ELR (cell line): ENCODE measurements around the gene DENND4B.
A peak's percentile ranks its signal among the peaks of the same experiment; 100 is the strongest.
"Not testable (repeated sequence)": the region's sequence is repeated elsewhere in the genome, so short reads cannot be mapped to it uniquely, and the experiment has no call there.

Experiments
- DNase-seq: peaks from one replicate; pipeline ENCODE4 v3.0.0-alpha.2; 2015; ENCODE audit warnings: low read depth

The DENND4B gene

GRCh38 chr1:153922972-153923925, 23.3 kb downstream of the DENND4B start, which contains the start of gene GATAD2B:
Gene GATAD2B (minus strand): TSS chr1:153922972. CDS start chr1:153828347, 94,625 bp downstream.
- peak; percentile 100 for DNase-seq

DNA sequence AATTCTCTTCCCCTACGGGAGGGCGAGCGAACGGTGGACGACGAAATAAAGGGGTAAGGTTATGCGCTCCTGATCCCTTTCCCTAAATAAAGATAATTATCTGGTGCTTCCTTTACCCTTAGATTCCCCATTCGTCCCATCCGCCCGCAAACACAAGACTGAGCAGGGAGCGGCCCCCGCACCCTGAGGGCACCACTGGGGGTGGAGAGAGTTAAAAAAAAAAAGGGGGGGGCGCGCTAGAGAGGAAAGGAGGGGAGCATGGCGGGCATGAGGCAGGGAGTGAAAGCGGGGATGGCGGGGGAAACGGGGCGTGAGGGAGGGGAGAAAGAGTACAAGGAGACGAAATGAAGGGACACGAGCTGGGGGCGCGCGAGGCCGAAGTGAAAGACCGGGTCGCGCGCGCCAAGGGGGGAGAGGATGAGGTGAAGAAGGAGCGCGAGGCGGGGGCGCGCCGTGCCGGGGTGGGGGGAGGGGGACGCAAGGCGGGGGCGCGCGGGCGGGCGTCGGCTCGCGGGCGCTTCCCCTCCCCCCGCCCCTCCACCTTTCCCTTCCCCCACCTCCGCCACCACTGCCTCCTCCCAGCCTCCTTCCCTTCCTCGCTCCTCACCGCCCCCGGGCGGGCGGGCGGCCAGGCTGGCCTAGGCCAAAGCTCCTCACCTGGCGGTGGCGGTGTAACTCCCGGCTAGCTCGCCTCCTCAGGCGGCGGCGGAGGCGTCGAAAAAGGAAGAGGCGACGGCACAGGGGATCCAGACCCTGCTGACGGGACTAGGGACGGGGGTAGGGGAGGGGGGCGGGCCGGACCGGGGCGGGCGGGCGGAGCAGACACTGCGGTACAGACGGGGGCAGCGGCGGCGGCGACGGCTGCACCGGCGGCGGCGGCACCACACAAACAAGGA, 24.2 kb downstream of the DENND4B start:
- peak; percentile 67 for DNase-seq

DNA sequence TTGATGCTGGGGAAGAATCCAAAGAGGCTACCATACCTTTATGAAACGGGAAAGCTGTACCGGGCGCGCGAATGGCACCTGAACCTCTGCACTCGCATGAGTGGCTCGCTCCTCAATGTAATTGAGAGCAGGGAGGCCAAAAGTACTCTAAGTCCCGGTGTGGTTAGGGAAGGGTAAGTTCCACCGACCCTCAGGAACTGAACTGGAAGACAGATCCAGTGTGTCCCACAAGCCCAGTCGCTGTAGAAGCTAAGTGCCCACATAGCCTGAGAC, 24.8 kb downstream of the DENND4B start:
- DNase-seq = peak; percentile 36

- no peak for DNase-seq
Measured at GRCh38 chr1:153921080-153921802, 25.3 kb downstream of the DENND4B start.

DNA sequence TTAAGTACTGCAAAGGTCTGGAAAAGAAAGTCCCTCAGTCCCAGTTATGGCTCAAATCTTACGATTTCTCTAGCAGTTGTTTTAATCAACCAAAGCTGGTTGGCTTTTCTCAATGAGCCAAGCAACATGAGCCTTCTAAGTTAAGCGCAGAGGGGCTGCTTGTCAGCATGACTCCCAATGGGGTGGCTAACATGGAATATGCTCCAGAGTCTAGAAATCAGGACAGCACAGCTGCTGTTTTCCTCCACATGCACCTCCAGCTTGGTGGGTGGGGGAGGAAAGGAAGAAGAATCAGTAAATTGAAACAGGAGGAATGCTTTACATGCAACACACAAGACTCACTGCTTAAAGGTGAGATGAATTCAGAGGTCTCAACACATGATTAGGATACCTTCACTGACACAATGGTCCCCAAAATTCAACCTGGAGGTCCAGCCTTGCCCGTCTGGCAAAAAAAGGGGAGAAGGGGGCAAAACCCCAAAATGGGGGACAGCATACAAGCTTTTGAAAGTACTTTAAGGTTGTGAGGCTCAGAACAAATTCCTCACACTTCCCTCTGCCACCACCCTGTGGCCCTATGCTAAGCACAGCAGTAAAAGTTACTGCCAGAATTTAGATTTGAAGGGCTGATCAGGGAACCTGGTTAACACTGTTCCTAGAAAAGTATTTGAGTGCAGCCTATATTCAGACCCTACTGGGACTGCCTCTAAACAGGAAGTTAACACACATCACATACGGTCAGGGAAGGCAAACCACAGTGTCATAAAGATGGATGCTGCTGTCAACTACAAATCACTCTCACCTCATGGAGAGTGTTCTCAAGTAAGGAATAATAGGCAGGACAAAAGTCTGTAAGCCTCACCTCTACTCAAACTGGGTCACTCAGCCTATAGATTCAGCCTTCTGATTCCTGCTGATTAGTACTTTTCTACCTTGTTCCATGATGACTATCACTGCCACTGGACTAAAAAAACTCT, 26.4 kb downstream of the DENND4B start:
- peak; percentile 50 for DNase-seq

- no peak for DNase-seq
Measured at GRCh38 chr1:153916297-153916696, 30.2 kb downstream of the DENND4B start.

DNA sequence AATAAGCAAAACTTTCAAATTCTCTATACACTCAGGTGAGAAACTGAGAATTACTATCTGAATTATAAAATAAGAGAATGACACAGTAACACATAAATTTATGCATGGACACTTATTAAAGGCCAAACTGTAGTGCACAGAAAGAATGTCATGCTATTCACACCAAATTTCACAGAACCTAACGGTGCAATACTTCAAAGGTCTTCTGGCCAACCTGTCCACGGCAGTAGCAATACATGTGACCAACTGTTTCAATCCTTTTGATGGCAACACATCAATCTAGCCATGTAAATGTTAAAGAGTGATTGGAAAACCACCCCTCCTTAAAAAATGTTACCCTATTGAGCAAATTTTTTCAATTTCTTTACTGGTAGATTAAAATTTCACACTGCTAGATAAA, 34.2 kb downstream of the DENND4B start:
- DNase-seq = no peak

- DNase-seq = not testable (repeated sequence)
Measured at GRCh38 chr1:153910560-153910959, 36.0 kb downstream of the DENND4B start.

GRCh38 chr1:153908071-153908470, 38.4 kb downstream of the DENND4B start:
- DNase-seq = no peak

GRCh38 chr1:153907134-153907533, 39.4 kb downstream of the DENND4B start:
- no peak for DNase-seq

DNA sequence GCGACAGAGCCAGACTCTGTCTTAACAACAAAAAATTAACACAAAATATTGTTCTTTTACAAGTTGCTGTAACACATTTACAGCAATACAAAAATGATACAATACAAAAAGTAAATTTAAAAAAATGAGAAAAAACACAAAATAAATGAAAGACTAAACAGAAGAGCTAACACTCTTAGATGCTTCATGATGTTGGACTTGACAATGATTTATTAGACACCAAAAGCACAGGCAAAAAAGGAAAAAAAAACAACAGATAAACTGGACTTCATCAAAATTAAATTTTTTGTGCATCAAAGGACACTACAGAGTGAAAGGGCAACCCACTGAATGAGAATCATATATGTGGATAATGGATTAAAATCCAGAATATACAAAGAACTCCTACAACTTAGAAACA, 40.1 kb downstream of the DENND4B start:
- no peak for DNase-seq

DNA sequence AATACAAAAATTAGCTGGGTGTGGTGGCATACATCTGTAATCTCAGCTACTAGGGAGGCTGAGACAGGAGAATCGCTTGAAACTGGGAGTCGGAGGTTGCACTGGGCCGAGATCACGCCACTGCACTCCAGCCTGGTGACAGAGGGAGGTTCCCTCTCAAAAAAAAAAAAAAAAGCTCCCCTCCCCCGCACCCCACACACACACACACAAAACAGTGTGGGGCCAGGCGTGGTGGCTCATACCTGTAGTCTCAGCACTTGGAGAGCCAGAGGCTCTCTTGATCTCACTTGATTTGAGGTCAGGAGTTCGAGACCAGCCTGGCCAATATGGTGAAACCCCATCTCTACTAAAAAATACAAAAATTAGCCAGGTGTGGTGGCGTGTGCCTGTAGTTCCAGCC, 40.6 kb downstream of the DENND4B start:
- DNase-seq = not testable (repeated sequence)

- no peak for DNase-seq
Measured at GRCh38 chr1:153903841-153904455, 42.6 kb downstream of the DENND4B start.

GRCh38 chr1:153899509-153899908, 47.0 kb downstream of the DENND4B start:
- DNase-seq = no peak

GRCh38 chr1:153895866-153896265, 50.7 kb downstream of the DENND4B start:
- DNase-seq = not testable (repeated sequence)

- DNase-seq = not testable (repeated sequence)
Measured at GRCh38 chr1:153891042-153891441, 55.5 kb downstream of the DENND4B start.

DNA sequence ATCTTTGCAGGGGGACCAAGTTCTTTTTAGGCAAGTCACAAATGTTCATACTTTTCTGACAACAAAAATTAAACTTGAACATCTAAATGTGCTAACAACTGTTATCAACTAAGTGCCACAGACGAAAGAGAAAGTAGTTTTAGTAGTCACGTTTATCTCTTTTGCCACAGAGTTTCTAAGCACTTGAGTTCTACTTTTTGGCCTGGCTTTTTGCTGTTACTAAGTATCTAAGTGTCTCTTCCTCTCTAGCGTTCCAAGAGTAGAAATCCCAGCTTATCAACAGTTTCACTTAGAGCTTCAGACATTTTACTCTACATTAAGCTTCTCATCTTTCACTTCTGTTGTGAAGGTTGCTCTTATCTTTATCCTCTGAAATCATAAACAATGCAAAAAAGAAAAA, 58.0 kb downstream of the DENND4B start:
- DNase-seq = no peak

GRCh38 chr1:153886127-153886526, 60.4 kb downstream of the DENND4B start:
- DNase-seq = no peak

- DNase-seq = no peak
Measured at GRCh38 chr1:153883223-153883622, 63.3 kb downstream of the DENND4B start.

DNA sequence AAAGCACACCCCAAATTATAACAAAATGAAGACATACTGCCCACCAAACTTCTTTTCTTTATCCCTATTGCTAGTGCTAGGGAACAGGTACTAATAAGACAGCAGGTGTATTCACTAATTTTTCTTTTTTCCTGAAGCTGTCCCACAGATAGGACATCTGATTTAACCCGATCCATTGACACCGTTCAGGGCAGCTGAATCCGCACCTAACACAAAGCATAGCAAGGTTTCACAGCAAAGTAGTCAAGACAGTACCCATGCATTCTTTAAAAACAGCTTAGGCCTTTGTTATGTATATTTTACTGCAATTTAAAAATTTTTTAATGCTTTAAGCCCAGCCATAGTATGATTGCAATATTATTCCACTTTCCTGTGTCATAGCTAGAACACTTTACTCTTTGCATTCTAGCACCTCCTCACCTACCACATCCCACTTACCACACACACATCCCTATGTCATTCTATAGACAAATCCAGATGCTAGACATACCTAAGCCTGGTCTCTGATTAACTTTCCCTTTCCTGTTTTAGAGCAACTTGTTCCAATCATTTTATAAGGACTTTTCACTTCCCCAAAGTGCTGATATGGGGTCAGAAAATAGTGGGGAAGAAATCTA, 64.1 kb downstream of the DENND4B start:
- DNase-seq = peak; percentile 24
